Measurements from ENCODE around the gene PRC1. TPM values are rescaled to one million over a fixed set of nuclear protein-coding genes. Genes with fewer than 3 reads are reported as not detected.

Gene PRC1
- total and polyA plus RNA-seq, 2 of the 13 experiments (the other 11 are each of a cell fraction or from before 2014, with no cell fraction given): 137 to 162 TPM

DNA sequence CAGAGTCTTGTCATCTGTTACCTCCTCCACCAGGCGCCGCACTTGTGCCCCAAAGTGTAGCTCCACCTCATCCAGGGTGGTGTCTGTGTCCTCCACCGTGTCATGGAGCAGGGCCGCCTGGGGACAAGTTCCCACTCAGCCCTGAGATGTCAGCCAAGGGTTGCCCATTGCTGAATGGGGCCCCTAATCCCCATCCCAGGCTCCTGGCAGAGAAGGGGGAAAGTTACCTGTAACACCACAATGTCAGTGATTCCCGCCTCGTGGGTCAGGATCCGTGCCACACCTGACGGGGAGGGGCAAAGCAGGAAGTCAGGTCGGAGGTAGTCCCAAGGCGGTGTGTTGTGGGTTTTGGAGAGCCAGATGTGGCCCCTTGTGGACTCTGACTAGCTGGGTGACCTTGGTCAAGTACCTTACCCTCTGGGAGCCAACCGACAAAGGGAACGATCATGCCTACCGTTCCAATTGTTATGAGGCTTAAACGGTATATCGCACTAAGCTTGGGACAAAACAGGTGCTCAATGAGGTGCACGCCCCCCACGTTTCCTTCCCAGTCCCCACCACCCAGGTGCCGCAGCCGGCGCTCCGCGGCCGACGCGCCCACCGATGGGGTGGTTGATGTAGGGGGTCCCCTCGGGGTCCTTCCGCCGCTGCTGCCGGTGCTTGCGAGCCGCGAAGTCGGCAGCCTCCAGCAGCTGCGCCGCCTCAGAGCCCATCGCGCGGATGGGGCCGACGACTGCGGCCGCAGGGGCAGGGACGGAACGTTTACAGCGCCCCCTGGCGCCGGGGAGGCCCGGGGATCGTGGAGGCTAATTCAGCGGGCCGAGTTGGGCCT lies 62.3 kb downstream of the PRC1 start, which contains the start of gene HDDC3 (continued):
- TF ChIP-seq, protein P1, sequence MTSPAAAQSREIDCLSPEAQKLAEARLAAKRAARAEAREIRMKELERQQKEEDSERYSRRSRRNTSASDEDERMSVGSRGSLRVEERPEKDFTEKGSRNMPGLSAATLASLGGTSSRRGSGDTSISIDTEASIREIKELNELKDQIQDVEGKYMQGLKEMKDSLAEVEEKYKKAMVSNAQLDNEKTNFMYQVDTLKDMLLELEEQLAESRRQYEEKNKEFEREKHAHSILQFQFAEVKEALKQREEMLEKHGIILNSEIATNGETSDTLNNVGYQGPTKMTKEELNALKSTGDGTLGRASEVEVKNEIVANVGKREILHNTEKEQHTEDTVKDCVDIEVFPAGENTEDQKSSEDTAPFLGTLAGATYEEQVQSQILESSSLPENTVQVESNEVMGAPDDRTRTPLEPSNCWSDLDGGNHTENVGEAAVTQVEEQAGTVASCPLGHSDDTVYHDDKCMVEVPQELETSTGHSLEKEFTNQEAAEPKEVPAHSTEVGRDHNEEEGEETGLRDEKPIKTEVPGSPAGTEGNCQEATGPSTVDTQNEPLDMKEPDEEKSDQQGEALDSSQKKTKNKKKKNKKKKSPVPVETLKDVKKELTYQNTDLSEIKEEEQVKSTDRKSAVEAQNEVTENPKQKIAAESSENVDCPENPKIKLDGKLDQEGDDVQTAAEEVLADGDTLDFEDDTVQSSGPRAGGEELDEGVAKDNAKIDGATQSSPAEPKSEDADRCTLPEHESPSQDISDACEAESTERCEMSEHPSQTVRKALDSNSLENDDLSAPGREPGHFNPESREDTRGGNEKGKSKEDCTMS (CRISPR knock-in tag; conservative IDR thresholded peaks at IDR 0.05): no peak
- TF ChIP-seq ZNF451 (CRISPR knock-in tag; IDR thresholded peaks at IDR 0.05) (0 out of 2 replicates have a peak, but pooled peaks have one; percentile 28), NAIF1 (CRISPR knock-in tag; IDR thresholded peaks at IDR 0.05; ENCODE audit: borderline replicate concordance) (no peak), WIZ (CRISPR knock-in tag; IDR thresholded peaks at IDR 0.05) (peak; percentile 86), ZBTB3 (CRISPR knock-in tag; IDR thresholded peaks at IDR 0.05; ENCODE audit: borderline replicate concordance, low read depth) (0 out of 2 replicates have a peak, but pooled peaks have one; percentile 23), KAT2B (IDR thresholded peaks at IDR 0.05; ENCODE audit: borderline replicate concordance, low read depth, low read length) (no peak), ZNF232 (CRISPR knock-in tag; IDR thresholded peaks at IDR 0.05; ENCODE audit: borderline replicate concordance) (peak; percentile 29; the same call in 1 of the 2 replicates), HCFC1 (IDR thresholded peaks at IDR 0.05; ENCODE audit: low read depth, low read length) (0 out of 2 replicates have a peak, but pooled peaks have one; percentile 8), KLF12 (CRISPR knock-in tag; IDR thresholded peaks at IDR 0.05; ENCODE audit: borderline replicate concordance) (0 out of 2 replicates have a peak, but pooled peaks have one; percentile 29), SIN3B (IDR thresholded peaks at IDR 0.05; ENCODE audit: low read length) (no peak), YEATS4 (CRISPR knock-in tag; IDR thresholded peaks at IDR 0.05; ENCODE audit: borderline replicate concordance) (peak; percentile 90; the same call in 1 of the 2 replicates), PAF1 (CRISPR knock-in tag; IDR thresholded peaks at IDR 0.05) (no peak), ZNF317 (CRISPR knock-in tag; IDR thresholded peaks at IDR 0.05) (peak; percentile 59; the same call in 1 of the 2 replicates), ZSCAN25 (CRISPR knock-in tag; IDR thresholded peaks at IDR 0.05) (no peak; the same call in 1 of the 2 replicates), ZMYM2 (CRISPR knock-in tag; IDR thresholded peaks at IDR 0.05) (peak; percentile 67; the same call in 1 of the 2 replicates), RNF2 (conservative IDR thresholded peaks at IDR 0.05; ENCODE audit: low read depth) (no peak), ZEB1 (IDR thresholded peaks at IDR 0.05; ENCODE audit: insufficient replicate concordance, low read depth) (peak; percentile 97), ZNF776 (CRISPR knock-in tag; IDR thresholded peaks at IDR 0.05) (peak; percentile 85)
- TF ChIP-seq, protein P2, sequence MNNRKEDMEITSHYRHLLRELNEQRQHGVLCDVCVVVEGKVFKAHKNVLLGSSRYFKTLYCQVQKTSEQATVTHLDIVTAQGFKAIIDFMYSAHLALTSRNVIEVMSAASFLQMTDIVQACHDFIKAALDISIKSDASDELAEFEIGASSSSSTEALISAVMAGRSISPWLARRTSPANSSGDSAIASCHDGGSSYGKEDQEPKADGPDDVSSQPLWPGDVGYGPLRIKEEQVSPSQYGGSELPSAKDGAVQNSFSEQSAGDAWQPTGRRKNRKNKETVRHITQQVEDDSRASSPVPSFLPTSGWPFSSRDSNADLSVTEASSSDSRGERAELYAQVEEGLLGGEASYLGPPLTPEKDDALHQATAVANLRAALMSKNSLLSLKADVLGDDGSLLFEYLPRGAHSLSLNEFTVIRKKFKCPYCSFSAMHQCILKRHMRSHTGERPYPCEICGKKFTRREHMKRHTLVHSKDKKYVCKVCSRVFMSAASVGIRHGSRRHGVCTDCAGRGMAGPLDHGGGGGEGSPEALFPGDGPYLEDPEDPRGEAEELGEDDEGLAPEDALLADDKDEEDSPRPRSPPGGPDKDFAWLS (CRISPR knock-in tag; IDR thresholded peaks at IDR 0.05; ENCODE audit: borderline replicate concordance): no peak
- TF ChIP-seq, protein P3, sequence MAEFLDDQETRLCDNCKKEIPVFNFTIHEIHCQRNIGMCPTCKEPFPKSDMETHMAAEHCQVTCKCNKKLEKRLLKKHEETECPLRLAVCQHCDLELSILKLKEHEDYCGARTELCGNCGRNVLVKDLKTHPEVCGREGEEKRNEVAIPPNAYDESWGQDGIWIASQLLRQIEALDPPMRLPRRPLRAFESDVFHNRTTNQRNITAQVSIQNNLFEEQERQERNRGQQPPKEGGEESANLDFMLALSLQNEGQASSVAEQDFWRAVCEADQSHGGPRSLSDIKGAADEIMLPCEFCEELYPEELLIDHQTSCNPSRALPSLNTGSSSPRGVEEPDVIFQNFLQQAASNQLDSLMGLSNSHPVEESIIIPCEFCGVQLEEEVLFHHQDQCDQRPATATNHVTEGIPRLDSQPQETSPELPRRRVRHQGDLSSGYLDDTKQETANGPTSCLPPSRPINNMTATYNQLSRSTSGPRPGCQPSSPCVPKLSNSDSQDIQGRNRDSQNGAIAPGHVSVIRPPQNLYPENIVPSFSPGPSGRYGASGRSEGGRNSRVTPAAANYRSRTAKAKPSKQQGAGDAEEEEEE (CRISPR knock-in tag; IDR thresholded peaks at IDR 0.05; ENCODE audit: borderline replicate concordance): peak; percentile 16; the same call in 1 of the 2 replicates
- TF ChIP-seq, protein P4, sequence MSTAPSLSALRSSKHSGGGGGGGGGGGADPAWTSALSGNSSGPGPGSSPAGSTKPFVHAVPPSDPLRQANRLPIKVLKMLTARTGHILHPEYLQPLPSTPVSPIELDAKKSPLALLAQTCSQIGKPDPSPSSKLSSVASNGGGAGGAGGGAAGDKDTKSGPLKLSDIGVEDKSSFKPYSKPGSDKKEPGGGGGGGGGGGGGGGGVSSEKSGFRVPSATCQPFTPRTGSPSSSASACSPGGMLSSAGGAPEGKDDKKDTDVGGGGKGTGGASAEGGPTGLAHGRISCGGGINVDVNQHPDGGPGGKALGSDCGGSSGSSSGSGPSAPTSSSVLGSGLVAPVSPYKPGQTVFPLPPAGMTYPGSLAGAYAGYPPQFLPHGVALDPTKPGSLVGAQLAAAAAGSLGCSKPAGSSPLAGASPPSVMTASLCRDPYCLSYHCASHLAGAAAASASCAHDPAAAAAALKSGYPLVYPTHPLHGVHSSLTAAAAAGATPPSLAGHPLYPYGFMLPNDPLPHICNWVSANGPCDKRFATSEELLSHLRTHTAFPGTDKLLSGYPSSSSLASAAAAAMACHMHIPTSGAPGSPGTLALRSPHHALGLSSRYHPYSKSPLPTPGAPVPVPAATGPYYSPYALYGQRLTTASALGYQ (CRISPR knock-in tag; IDR thresholded peaks at IDR 0.05): peak; percentile 79

Measured in HepG2 (cell line).